ENCODE measurements around the gene VPS13D.

GRCh38 chr1:12472156-12472797 lies 242.4 kb downstream of the VPS13D start:
- no peak for TF ChIP-seq CTCF (IDR thresholded peaks at IDR 0.05; ENCODE audit: low read length)
- TF ChIP-seq EZH2 (optimal IDR thresholded peaks at IDR 0.05; ENCODE audit: low read depth, low read length), result no peak
